HCT116 (cell line): Measurements from ENCODE around the gene SESN1. TPM values are rescaled to one million over a fixed set of nuclear protein-coding genes. Genes with fewer than 3 reads are reported as not detected.

Source experiments
- ATAC-seq: fragments of 200-7000 bp; cut with Tn5 transposase; 2 replicates; pipeline ENCODE4 v1.9.1; 2020; ENCODE audit warnings: mild to moderate bottlenecking, moderate library complexity
- BruUV-seq: library from RNA; stranded (reverse); fragments of 400-500 nt; replicated peaks from 2 replicates; lab custom pipeline; 2021; lab: Mats Ljungman, UMichigan
- CTCF ChIA-PET: fragments of 300-600 bp; sonication (Branson Sonifier 250); formaldehyde crosslinking; loops from one replicate; lab custom pipeline; 2021; ENCODE audit warnings: antibody characterized with exemption; lab: Charles Lee
- POLR2A ChIA-PET: fragments of 300-600, 350-600 bp; sonication (Branson Sonifier 250); formaldehyde crosslinking; loops from one replicate; lab custom pipeline; 2021; ENCODE audit warnings: antibody characterized with exemption; lab: Charles Lee
- RAD21 ChIA-PET, 2 experiments: fragments of 300-600 bp; sonication (Branson Sonifier 250); formaldehyde crosslinking; loops; one replicate each; lab custom pipeline; 2023; ENCODE audit warnings: low total read pairs in 2 of 2; ENCODE audit not compliant: uncharacterized antibody in 2 of 2, unreplicated experiment in 2 of 2, low non-redundant PET in 1 of 2; lab: Charles Lee
- DNase-seq: peaks from one replicate; pipeline ENCODE4 v3.0.0-alpha.2; 2010; ENCODE audit warnings: low read depth, low spot score
- H2AFZ ChIP-seq: fragments of 200-600 bp; shearing (Covaris generic), sonication (generic); 2 replicates; pipeline ENCODE4 v1.6.1; 2017; ENCODE audit warnings: low read depth, mixed run types, mixed read lengths, antibody characterized with exemption, low read length; ENCODE audit not compliant: poor library complexity, severe bottlenecking
- H3K27ac ChIP-seq: 2 replicates; pipeline ENCODE4 v1.5.1; 2012; ENCODE audit warnings: low read depth, low read length
- H3K27me3 ChIP-seq: fragments of 200-600 bp; sonication (generic); 2 replicates; pipeline ENCODE4 v1.6.1; 2016; ENCODE audit warnings: mixed run types, low read length, mixed read lengths; ENCODE audit not compliant: insufficient read depth
- H3K36me3 ChIP-seq, 2 experiments: fragments of 200-500 bp in 1 of 2; fragments of 200-600 bp in 1 of 2; sonication (Bioruptor generic) in 1 of 2; sonication (generic) in 1 of 2; 2 replicates each; pipeline versions ENCODE4 v1.5.1 to v1.6.1; 2014 to 2016; ENCODE audit warnings: low read length in 2 of 2, inconsistent platforms in 1 of 2, mixed read lengths in 1 of 2, mixed run types in 1 of 2; ENCODE audit not compliant: insufficient read depth in 2 of 2, control insufficient read depth in 1 of 2
- H3K4me1 ChIP-seq, 2 experiments: fragments of 200-600 bp in 1 of 2; sonication (generic) in 1 of 2; 2 replicates each; pipeline versions ENCODE4 v1.5.1 to v1.6.1; 2012 to 2017; ENCODE audit warnings: low read length in 2 of 2, inconsistent platforms in 1 of 2, mild to moderate bottlenecking in 1 of 2, mixed read lengths in 1 of 2, mixed run types in 1 of 2, moderate library complexity in 1 of 2; ENCODE audit not compliant: insufficient read depth in 2 of 2, control insufficient read depth in 1 of 2
- H3K4me2 ChIP-seq: fragments of 200-600 bp; sonication (generic); 2 replicates; pipeline ENCODE4 v1.6.1; 2017; ENCODE audit warnings: mixed run types, low read length, mixed read lengths
- H3K4me3 ChIP-seq, 2 experiments: fragments of 200-600 bp in 1 of 2; sonication (generic) in 1 of 2; replicated peaks in 1 of 2; 2 replicates each; pipeline ENCODE4 v1.5.1; 2011 to 2016; ENCODE audit warnings: low read length in 2 of 2, control low read depth in 1 of 2, low read depth in 1 of 2, mild to moderate bottlenecking in 1 of 2, mixed read lengths in 1 of 2, mixed run types in 1 of 2
- H3K79me2 ChIP-seq: fragments of 200-600 bp; sonication (generic); 2 replicates; pipeline ENCODE4 v1.6.1; 2017; ENCODE audit warnings: mild to moderate bottlenecking, mixed run types, low read length, moderate library complexity, mixed read lengths; ENCODE audit not compliant: insufficient read depth
- H3K9ac ChIP-seq: fragments of 200-600 bp; sonication (generic); 2 replicates; pipeline ENCODE4 v1.6.1; 2016; ENCODE audit warnings: low read length, mixed read lengths
- H3K9me2 ChIP-seq: fragments of 200-600 bp; sonication (generic), shearing (Covaris generic); 2 replicates; pipeline ENCODE4 v1.6.1; 2017; ENCODE audit warnings: mixed run types, mild to moderate bottlenecking, moderate library complexity; ENCODE audit not compliant: insufficient read depth
- H3K9me3 ChIP-seq, 2 experiments: fragments of 200-500 bp in 1 of 2; fragments of 200-600 bp in 1 of 2; sonication (Bioruptor generic) in 1 of 2; sonication (generic) in 1 of 2; 2 replicates each; pipeline ENCODE4 v1.6.1; 2014 to 2017; ENCODE audit warnings: low read length in 2 of 2, mixed read lengths in 2 of 2, inconsistent platforms in 1 of 2, low read depth in 1 of 2, mild to moderate bottlenecking in 1 of 2, mixed run types in 1 of 2, moderate library complexity in 1 of 2; ENCODE audit not compliant: control insufficient read depth in 1 of 2, insufficient read depth in 1 of 2
- H4K20me1 ChIP-seq: fragments of 200-600 bp; sonication (generic), shearing (Covaris generic); 2 replicates; pipeline ENCODE4 v1.6.1; 2017; ENCODE audit warnings: mixed run types, mild to moderate bottlenecking, moderate library complexity; ENCODE audit not compliant: insufficient read depth
- CBX3 ChIP-seq: IDR thresholded peaks from 2 replicates; pipeline ENCODE4 v1.6.1; 2012; ENCODE audit warnings: low read depth
- ELF1 ChIP-seq: IDR thresholded peaks from 2 replicates; pipeline ENCODE4 v1.6.1; 2012; ENCODE audit warnings: low read depth, borderline replicate concordance
- MAX ChIP-seq: IDR thresholded peaks from 2 replicates; pipeline ENCODE4 v1.6.1; 2012
- POLR2A ChIP-seq: IDR thresholded peaks from 2 replicates; pipeline ENCODE4 v1.7.0; 2011; ENCODE audit warnings: borderline replicate concordance; ENCODE audit not compliant: insufficient read depth, insufficient read length; ENCODE audit errors: extremely low read depth
- intact Hi-C: fragments of 100-400 bp; cut with micrococcal nuclease; formaldehyde crosslinking; loops from 2 replicates; pipeline ENCODE4 v1.10.0; 2022
- total RNA-seq: library from RNA; stranded (reverse); gene quantifications from one replicate; pipeline ENCODE4 v1.2.1, GENCODE V29; 2021; ENCODE audit not compliant: unreplicated experiment
- TF ChIP-seq, protein P1 (sequence below): IDR thresholded peaks from 2 replicates; pipeline ENCODE4 v1.6.1; 2012; ENCODE audit warnings: low read depth
- TF ChIP-seq, protein P2 (sequence below): IDR thresholded peaks from 2 replicates; pipeline ENCODE4 v1.6.1; 2012

The SESN1 gene
- total RNA-seq, 1 experiment from 2014 or later = 9.3 TPM

DNA sequence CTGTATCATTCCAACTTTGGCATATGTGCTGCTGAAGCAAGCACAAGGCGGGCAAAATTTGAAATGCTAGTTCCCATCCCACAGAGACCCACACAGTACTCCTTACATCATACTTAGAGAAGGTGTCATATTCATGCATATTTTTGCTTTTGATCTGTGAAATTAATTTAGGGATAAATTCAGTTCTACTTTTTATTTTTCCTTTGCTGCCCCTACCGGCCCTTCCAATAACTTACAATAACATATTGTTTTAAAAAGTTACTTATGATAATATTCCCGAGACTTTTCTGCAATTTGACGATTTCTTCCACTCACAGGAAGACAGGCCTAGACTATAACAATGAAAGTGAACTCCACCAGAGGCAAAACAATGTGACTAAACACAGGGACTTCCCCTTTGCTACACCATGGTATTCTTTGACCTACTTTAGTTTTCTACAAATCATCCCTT, 35.0 kb downstream of the SESN1 start (continued):
- TF ChIP-seq, protein P1, sequence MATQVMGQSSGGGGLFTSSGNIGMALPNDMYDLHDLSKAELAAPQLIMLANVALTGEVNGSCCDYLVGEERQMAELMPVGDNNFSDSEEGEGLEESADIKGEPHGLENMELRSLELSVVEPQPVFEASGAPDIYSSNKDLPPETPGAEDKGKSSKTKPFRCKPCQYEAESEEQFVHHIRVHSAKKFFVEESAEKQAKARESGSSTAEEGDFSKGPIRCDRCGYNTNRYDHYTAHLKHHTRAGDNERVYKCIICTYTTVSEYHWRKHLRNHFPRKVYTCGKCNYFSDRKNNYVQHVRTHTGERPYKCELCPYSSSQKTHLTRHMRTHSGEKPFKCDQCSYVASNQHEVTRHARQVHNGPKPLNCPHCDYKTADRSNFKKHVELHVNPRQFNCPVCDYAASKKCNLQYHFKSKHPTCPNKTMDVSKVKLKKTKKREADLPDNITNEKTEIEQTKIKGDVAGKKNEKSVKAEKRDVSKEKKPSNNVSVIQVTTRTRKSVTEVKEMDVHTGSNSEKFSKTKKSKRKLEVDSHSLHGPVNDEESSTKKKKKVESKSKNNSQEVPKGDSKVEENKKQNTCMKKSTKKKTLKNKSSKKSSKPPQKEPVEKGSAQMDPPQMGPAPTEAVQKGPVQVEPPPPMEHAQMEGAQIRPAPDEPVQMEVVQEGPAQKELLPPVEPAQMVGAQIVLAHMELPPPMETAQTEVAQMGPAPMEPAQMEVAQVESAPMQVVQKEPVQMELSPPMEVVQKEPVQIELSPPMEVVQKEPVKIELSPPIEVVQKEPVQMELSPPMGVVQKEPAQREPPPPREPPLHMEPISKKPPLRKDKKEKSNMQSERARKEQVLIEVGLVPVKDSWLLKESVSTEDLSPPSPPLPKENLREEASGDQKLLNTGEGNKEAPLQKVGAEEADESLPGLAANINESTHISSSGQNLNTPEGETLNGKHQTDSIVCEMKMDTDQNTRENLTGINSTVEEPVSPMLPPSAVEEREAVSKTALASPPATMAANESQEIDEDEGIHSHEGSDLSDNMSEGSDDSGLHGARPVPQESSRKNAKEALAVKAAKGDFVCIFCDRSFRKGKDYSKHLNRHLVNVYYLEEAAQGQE = no peak
- TF ChIP-seq POLR2A (no peak), MAX (no peak), ELF1 (no peak), CBX3 (no peak)
- TF ChIP-seq, protein P2, sequence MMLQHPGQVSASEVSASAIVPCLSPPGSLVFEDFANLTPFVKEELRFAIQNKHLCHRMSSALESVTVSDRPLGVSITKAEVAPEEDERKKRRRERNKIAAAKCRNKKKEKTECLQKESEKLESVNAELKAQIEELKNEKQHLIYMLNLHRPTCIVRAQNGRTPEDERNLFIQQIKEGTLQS = no peak

DNA sequence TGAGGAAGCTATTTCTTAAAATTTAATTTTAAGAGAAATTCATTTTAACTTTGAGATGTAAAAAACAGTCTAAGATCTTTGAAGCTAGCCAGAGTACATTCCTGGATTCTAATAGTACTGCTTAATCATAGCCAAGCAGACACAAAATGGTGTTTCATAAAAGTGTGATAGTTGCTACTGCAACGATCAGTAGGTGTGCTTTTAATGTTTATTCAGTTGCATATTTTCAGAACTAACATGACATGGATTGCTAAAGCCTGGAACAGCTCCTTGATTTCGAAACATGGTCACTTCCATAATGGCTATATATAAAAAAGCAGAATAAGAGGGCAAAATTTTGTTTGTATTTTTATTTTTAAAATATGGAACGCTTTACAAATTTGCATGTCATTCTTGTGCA, 35.5 kb downstream of the SESN1 start:
- BruUV-seq = no TSS peak
- Histone ChIP-seq H3K36me3 (no peaks in the 10 kb centered on the region), H3K9me2 (no peaks in the 10 kb centered on the region), H3K9me3 (no peaks in the 10 kb centered on the region), H3K27ac (no peak overlapping the region), H3K9ac (no peak overlapping the region), H3K4me1 (no peaks in the 10 kb centered on the region), H4K20me1 (no peaks in the 10 kb centered on the region), H3K79me2 (no peaks in the 10 kb centered on the region), H2AFZ (no peak overlapping the region), H3K27me3 (no peaks in the 10 kb centered on the region), H3K4me3 (no peak overlapping the region), H3K4me2 (no peak overlapping the region)
- DNase-seq (no peak), ATAC-seq (no peak)
- RAD21 ChIA-PET = no interaction called here
- TF ChIP-seq POLR2A = no peak
- no peak for TF ChIP-seq ELF1
- CTCF ChIA-PET = no interaction called here
- intact Hi-C loops = no loop called here
- POLR2A ChIA-PET = no interaction called here
